GM12873 (cell line): ENCODE measurements around the gene LYPD1.

Experiments
- TF ChIP-seq, protein P1 (sequence below): IDR thresholded peaks from 2 replicates; pipeline ENCODE4 v1.5.1; 2012; ENCODE audit warnings: low read depth, mild to moderate bottlenecking, moderate library complexity, low read length, control low read depth; ENCODE audit not compliant: insufficient read depth; ENCODE audit errors: missing control alignments

LYPD1 gene

DNA sequence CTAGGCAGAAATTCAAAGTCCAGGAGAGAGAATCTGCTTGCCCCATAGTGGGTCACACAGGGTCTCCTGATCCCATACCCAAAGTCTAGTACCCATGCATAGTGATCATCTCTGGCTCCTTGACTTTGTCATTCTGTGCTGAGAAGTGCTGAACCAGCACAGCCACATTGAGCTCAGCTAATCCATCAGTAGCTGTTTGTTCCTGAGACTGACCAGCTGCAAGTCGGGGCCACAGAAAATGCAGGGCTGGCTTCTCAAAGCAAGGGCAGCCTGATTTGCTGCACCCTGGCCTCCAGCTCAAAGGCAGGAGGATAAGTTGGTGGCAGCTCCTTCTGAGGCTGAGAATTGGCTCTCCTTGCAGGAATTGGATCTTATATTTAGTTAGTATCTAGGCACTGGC lies 72.2 kb downstream of the LYPD1 start:
- TF ChIP-seq, protein P1, sequence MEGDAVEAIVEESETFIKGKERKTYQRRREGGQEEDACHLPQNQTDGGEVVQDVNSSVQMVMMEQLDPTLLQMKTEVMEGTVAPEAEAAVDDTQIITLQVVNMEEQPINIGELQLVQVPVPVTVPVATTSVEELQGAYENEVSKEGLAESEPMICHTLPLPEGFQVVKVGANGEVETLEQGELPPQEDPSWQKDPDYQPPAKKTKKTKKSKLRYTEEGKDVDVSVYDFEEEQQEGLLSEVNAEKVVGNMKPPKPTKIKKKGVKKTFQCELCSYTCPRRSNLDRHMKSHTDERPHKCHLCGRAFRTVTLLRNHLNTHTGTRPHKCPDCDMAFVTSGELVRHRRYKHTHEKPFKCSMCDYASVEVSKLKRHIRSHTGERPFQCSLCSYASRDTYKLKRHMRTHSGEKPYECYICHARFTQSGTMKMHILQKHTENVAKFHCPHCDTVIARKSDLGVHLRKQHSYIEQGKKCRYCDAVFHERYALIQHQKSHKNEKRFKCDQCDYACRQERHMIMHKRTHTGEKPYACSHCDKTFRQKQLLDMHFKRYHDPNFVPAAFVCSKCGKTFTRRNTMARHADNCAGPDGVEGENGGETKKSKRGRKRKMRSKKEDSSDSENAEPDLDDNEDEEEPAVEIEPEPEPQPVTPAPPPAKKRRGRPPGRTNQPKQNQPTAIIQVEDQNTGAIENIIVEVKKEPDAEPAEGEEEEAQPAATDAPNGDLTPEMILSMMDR, result no peak

DNA sequence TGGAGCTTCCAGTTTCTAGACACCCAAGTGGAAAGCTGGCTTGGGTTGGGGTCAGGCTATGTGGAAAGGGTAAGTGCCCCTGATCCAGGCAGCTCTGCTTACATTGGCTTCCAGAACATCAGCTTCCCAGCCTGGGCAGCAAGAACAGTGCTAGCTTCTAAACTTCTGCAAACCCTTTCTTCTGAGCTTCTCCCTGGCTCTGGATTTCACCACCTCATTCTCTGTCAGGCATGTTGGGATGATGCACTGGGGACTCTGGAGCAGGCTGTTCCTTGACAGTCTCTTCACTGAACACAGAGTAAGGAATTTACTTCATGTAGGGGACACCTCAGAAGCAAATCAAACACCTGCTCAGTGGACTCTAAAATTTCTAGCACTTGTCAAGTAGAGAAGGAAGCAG lies 72.8 kb downstream of the LYPD1 start:
- TF ChIP-seq, protein P1, result no peak

DNA sequence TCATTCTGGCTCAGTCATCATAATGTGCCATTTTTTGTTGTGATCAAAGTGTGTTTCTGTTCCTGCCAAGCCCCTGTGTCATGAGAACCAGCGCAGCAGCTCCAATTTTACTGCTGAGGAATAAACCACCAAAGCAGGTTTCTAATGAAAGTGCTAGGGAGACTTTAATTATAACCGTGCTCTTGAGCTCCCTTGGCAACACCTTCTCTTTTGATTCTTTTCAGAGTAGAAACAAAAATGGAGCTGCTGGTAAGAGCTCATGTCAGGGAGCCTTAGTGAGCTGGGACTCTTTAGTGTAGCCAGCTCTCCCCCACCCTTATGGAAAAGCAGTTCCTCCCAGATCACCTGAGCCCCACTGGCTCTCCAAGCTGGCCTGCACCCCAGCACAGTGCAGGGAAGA lies 74.3 kb downstream of the LYPD1 start:
- TF ChIP-seq, protein P1, result no peak

DNA sequence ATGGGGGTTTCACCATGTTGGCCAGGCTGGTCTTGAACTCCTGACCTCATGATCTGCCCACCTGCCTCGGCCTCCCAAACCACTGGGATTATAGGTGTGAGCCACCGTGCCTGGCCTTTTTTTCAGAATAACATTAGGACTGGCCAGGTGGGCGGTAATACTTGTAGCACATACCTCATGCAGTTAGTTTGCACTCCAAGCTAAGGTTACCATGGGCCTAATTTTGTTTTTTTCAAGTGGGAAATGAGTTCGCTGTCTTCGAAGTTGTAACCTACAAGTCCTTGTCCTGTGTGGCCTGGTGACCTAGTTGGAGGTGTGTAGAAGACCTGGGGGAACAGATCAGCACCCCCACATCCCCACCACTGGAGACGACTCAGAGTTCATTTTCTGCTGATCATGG lies 74.8 kb downstream of the LYPD1 start:
- TF ChIP-seq, protein P1, result no peak
